HG02973 (cell line): ENCODE data around the gene PDZD2.

Experiments used
- ATAC-seq: cut with Tn5 transposase; IDR thresholded peaks from one replicate; pipeline ENCODE4 v1.9.1; 2021; ENCODE audit warnings: moderate library complexity; ENCODE audit not compliant: unreplicated experiment

Gene PDZD2

DNA sequence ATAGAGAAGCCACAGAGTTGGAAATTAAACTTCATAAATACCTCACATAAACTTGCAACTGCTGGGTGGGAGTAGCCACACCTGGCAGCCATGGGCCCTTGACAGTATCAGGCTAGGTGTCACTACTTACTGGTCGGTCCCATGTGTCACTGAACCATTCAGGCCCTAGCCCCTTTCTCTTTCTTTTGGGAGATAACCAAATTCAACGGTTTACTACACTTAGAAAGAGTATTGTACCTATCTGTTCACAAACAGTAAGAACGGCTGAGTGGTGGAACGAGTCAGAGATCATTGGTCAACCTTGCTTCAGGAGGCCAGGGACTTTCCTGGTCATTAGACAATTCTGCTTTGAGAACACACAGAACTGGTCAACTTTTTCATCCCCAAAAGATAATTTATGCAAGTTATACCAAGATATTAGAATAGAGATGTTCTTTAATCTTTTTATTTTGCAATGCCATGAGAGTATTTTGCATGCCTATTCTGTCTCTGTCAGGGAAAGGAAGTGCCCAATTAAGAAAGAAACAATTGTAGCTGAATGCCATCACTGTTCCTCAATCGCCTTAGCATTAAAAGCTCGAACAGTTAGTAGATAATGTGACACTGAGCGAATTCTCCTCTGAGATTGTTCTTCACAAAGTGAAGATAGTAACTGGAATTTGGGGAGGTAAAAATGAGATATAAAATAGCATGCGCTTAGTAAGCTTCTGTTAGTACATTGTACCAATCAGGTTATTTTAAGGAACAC lies 484.3 kb downstream of the PDZD2 start:
- ATAC-seq: no peak

GRCh38 chr5:32123889-32124676 lies 485.2 kb downstream of the PDZD2 start:
- no peak for ATAC-seq

DNA sequence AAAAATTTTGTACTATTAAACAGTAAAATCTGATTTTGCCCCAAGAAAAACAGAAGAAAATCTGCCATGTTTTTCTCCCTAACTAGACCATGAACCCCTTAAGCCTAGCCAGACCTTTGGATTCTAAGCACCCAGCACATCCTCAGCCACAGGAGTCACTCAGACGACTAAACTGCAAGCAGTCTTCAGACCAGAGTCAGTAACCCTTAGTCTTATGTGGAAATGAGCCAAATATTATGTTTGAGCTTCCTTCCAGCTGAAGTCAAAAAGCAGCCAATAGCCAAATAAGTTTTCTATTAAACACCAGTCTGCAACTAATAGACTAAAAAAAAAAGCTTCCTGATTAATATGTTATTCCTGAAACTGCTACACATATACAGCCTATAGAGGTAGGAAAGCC lies 487.8 kb downstream of the PDZD2 start:
- no peak for ATAC-seq

DNA sequence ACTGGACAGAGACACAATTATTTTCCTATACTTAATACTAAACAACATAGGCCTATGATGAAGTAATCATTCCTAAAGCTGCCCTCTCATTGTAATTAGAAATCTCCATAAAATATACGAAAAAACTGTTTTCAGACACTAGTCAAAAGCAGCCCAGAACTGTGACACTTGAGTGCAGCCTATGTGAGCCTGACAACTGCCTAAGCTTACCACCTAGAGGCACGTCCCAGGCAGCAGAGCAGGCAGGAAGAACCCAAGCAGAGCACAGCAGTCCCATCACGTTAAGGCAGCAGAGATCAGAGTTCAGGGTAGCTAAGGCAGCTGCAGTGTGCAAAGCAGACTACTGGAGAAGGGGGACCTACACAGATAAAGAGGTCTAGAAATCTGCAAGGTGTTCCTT lies 488.8 kb downstream of the PDZD2 start:
- no peak for ATAC-seq

DNA sequence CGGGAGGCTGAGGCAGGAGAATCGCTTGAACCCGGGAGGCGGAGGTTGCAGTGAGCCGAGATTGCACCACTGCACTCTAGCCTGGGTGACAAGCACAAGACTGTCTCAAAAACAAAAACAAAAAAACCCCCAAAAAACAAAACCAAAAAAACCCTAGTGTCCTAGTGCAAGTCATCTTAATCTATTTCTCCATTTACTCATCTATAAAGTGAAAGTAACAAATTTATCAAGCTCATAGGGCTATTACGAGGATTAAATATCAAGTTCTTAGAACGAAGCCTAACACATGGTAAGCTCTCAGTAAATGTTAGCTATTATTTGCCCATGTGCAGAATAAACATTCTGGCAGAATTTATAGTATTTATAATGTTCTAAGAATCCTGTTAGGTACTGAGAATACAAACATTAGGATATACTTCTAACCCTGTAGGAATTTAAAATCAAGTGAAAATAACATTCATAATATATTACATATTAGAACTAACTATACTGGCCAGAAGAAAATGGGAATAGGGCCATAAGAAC lies 490.2 kb downstream of the PDZD2 start:
- ATAC-seq: no peak

DNA sequence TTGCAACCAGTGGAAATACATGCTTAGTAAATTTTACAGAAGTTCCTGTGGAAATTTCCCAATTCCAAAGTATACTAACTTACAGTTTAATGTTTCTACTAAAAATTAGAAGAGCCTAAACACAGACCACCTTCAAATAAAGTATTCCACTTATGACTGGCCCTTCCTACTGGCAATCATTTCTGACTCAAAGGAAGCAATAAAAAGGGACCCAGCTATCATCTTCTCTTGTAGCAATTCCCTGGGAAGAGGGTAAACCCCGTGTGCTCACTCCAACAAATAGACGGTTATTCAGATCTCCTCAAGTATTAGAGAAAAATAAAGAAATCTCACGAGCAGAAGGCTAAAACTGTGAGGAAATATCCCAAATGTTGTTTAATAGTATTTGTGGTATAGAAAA lies 491.9 kb downstream of the PDZD2 start:
- no peak for ATAC-seq

GRCh38 chr5:32131604-32132003 lies 492.7 kb downstream of the PDZD2 start:
- ATAC-seq: no peak

GRCh38 chr5:32132757-32133156 lies 493.8 kb downstream of the PDZD2 start:
- no peak for ATAC-seq

GRCh38 chr5:32135086-32135485 lies 496.2 kb downstream of the PDZD2 start:
- ATAC-seq: no peak

DNA sequence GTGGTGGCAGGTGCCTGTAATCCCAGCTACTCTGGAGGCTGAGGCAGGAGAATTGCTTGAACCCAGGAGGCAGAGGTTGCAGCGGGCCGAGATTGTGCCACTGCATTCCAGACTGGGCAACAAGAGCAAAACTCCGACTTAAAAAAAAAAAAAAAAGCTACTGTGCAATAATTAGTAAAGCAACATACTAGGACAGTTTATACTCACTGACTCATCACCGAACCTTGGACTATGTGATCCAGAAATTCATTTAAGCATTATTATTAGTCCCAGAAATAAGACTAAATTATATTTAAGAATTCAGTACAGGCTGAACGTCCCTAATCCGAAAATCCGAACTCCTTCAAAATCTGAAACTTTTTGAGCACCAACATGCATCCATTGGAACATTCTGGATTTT lies 497.4 kb downstream of the PDZD2 start:
- no peak for ATAC-seq

DNA sequence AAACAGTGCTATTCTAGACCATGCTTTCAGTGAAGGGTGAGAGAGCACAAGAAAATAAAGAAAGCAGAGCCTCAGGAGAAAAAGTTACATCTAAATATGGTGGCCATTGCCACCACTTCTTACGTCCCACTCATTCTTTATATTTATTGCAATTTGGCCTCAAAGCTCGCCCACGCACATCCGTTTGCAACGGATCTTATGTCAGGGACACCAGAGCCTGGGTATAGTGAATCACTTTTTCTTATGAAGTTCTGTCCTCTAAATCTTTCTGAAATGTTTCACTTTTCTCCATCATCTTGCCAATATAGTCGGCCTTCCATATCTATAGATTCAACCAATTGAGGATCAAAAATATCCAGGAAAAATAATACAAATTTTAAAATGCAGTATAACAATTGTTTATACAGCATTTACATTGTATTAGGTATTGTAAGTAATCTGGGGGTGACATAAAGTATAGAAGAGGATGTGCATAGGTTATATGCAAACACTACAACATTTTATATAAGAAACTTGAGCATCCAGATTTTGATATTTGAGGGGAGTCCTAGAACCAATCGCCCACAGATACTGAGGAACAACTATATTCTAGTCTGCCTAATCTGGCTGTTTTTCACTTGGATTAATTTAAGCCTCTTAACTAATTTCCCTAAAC lies 500.0 kb downstream of the PDZD2 start:
- no peak for ATAC-seq

GRCh38 chr5:32143617-32144377 lies 504.9 kb downstream of the PDZD2 start:
- no peak for ATAC-seq

DNA sequence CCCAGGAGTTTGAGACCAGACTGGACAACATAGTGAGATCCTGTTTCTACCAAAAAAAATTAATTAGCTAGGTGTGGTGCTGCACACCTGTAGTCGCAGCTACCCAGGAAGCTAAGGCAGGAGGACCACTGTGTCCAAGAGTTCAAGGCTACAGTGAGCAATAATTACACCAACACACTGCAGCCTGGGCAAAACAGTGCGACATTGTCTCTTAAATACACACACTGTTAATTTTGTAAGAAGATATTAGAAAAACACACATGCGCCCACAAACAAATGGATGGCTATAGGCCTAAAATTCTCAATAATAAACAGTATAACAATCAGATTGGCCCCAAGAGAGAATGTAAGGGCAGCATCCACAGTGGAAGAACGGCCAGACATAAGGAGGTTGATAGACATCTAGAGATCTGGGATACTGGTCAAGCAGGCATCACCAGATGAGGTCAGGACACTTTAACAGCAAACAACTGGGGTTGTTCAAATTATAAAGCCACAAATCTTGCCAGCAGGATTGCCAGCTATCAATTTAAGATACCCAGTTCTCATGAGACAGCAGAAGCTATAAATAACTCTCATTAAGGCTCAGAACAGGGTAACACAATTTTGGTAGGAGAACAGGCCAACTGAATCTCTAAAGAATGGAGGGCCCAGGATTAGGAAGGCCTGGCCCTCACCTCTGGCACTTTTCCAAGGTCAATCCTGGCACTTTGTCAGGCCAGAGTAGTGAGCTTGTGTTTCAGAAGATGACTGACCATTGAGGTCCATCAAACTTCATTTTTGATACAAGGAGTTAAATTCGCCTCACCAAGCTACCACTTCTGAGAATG lies 505.7 kb downstream of the PDZD2 start:
- ATAC-seq: no peak

- ATAC-seq: no peak
These were observed 506.4 kb downstream of the PDZD2 start for GRCh38 chr5:32145378-32145777.

DNA sequence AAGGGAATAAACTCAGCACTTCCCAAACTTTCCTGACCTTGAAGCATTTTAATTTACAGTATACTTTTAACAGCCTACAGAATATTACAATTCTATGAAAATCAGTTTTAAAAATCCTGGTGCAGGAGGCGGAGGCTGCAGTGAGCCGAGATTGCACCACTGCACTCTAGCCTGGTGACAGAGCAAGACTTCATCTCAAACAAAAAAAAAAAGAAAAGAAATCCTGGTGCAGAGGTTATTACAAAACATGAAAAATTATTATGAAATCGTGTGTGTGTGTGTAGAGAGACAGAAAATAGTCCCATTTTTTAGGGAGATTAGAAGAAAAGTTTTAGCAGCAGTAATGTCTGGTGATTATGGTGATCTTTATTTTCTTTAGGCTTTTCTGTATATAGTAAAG lies 508.3 kb downstream of the PDZD2 start:
- no peak for ATAC-seq

DNA sequence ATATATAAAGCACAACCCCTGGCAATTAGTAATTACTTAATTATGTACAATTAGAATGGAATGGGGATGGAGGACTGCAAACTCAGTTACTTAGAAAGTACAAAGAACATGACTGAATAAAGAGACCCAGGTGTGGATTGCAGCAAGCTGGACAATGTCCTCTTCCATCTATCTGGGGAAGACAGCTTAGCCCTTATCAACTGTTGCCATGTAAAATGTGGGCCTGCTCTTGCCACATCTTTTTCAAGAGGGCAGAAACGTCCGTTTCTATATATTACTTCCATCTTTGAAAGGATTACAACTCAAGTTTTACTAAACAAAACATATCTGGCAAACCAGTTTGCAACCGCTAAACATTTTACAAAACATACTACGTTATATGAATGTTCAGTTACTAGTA lies 509.0 kb downstream of the PDZD2 start:
- no peak for ATAC-seq

GRCh38 chr5:32150366-32150765 lies 511.4 kb downstream of the PDZD2 start:
- ATAC-seq: no peak

DNA sequence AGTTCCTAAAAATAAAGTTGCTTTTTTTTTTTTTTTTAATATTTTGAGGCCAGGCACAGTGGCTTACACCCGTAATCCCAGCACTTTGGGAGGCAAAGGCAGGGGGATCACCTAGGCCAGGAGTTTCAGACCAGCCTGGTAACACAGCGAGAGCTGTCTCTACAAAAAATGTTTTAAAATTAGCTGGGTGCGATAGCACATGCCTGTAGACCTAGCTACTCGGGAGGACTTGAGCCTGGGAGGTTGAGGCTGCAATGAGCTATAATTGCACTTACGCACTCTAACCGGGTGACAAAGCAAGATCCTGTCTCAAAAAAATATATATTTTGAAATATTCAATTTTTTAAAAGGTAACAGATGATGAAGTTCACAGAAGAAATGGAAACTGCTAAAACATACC lies 512.3 kb downstream of the PDZD2 start:
- no peak for ATAC-seq

GRCh38 chr5:32153723-32154122 lies 514.8 kb downstream of the PDZD2 start:
- no peak for ATAC-seq

DNA sequence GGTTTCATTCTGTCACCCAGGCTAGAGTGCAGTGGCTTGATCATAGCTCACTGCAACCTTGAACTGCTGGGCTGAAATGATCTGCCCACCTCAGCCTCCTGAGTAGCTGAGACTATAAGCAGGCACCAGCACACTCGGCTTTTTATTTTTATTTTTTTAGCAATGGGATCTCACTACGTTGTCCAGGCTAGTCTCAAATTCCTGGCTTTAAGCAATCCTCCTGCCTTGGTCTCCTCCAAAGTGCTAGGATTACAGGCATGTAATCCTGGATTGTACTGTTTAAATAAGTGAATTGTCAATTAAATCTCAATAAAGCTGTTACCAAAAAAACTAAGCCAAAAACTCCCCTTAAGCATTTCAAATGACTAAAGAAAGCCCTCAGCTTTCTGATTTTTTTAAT lies 516.3 kb downstream of the PDZD2 start:
- ATAC-seq: no peak
